Keratinocyte (primary cell): ENCODE results near the gene REN. TPM values are rescaled to one million over a fixed set of nuclear protein-coding genes. Genes with fewer than 3 reads are reported as not detected.
A peak's percentile ranks its signal among the peaks of the same experiment; 100 is the strongest.

ENCODE experiments used
- DNase-seq: peaks from one replicate; pipeline ENCODE4 v3.0.0-alpha.2; 2011; ENCODE audit warnings: low read depth, missing footprints, low spot score
- FAIRE-seq: peaks from 2 replicates; lab custom pipeline; 2011; peaks lifted over from hg19 to GRCh38; lab: Jason Lieb, UNC
- H2AFZ ChIP-seq: 2 replicates; pipeline ENCODE4 v1.6.0; 2012; ENCODE audit warnings: low read length, control low read depth, inconsistent platforms; ENCODE audit not compliant: control insufficient read depth
- H3K27ac ChIP-seq: 2 replicates; pipeline ENCODE4 v1.5.1; 2011; ENCODE audit warnings: low read length; ENCODE audit not compliant: control insufficient read depth, insufficient read depth
- H3K27me3 ChIP-seq: 3 replicates; pipeline ENCODE4 v1.6.0; 2011; ENCODE audit warnings: low read length; ENCODE audit not compliant: control insufficient read depth, insufficient read depth; ENCODE audit errors: extremely low read depth
- H3K36me3 ChIP-seq, 2 experiments: 2 replicates in 1 of 2; 3 replicates in 1 of 2; pipeline ENCODE4 v1.5.1; 2011; ENCODE audit warnings: low read length in 2 of 2, mild to moderate bottlenecking in 1 of 2; ENCODE audit not compliant: control insufficient read depth in 2 of 2, insufficient read depth in 2 of 2; ENCODE audit errors: extremely low read depth in 1 of 2
- H3K4me1 ChIP-seq: 3 replicates; pipeline ENCODE4 v1.5.1; 2011; ENCODE audit warnings: low read length; ENCODE audit not compliant: control insufficient read depth, insufficient read depth; ENCODE audit errors: extremely low read depth
- H3K4me2 ChIP-seq: 3 replicates; pipeline ENCODE4 v1.6.0; 2011; ENCODE audit warnings: low read depth, low read length; ENCODE audit not compliant: control insufficient read depth, insufficient read depth; ENCODE audit errors: extremely low read depth
- H3K4me3 ChIP-seq, 3 experiments: fragments of 200-600 bp in 1 of 3; sonication (generic) in 1 of 3; 2 replicates in 2 of 3; 3 replicates in 1 of 3; pipeline ENCODE4 v1.5.1; 2011 to 2016; ENCODE audit warnings: low read length in 3 of 3, mild to moderate bottlenecking in 3 of 3, control low read depth in 2 of 3, inconsistent platforms in 1 of 3, low read depth in 1 of 3, mixed read lengths in 1 of 3, mixed run types in 1 of 3, moderate library complexity in 1 of 3; ENCODE audit not compliant: control insufficient read depth in 2 of 3, insufficient read depth in 2 of 3; ENCODE audit errors: extremely low read depth in 1 of 3
- H3K79me2 ChIP-seq: 2 replicates; pipeline ENCODE4 v1.6.0; 2012; ENCODE audit warnings: low read length; ENCODE audit not compliant: control insufficient read depth, insufficient read depth
- H3K9ac ChIP-seq: 3 replicates; pipeline ENCODE4 v1.6.0; 2011; ENCODE audit warnings: low read length; ENCODE audit not compliant: control insufficient read depth, insufficient read depth; ENCODE audit errors: extremely low read depth
- H3K9me1 ChIP-seq: 3 replicates; pipeline ENCODE4 v1.6.0; 2011; ENCODE audit warnings: low read length; ENCODE audit not compliant: control insufficient read depth, insufficient read depth; ENCODE audit errors: extremely low read depth
- H3K9me3 ChIP-seq: 2 replicates; pipeline ENCODE4 v1.5.1; 2012; ENCODE audit warnings: low read depth, low read length; ENCODE audit not compliant: control insufficient read depth
- H4K20me1 ChIP-seq: 3 replicates; pipeline ENCODE4 v1.6.0; 2011; ENCODE audit warnings: low read length; ENCODE audit not compliant: control insufficient read depth, insufficient read depth; ENCODE audit errors: extremely low read depth
- EZH2 ChIP-seq: IDR thresholded peaks from one replicate; pipeline ENCODE4 v1.6.1; 2012; ENCODE audit warnings: inconsistent platforms, mild to moderate bottlenecking, low read length, moderate library complexity
- dilution Hi-C: fragments of 300-500 bp; cut with MboI; formaldehyde crosslinking; loops from one replicate; pipeline ENCODE4 v1.7.0; 2020; ENCODE audit warnings: low sequenced_read_pairs; ENCODE audit not compliant: extremely low pct_ligation_motif_present
- polyA plus RNA-seq, 5 experiments: library from polyadenylated mRNA; depleted of rRNA in 3 of 5; stranded (reverse) in 3 of 5; stranded (forward) in 1 of 5; unstranded in 1 of 5; fragments of >200 nt; gene quantifications; 1 replicate in 1 of 5; 2 replicates in 3 of 5; 3 replicates in 1 of 5; pipeline versions ENCODE4 v1.2.1 to v1.2.3, GENCODE V29; 2011 to 2012; ENCODE audit warnings: missing spikeins in 2 of 5, low read depth in 1 of 5, low replicate concordance in 1 of 5
- TF ChIP-seq, protein P1 (sequence below), 3 experiments: IDR thresholded peaks in 1 of 3; conservative IDR thresholded peaks in 1 of 3; optimal IDR thresholded peaks in 1 of 3; 2 replicates in 2 of 3; 3 replicates in 1 of 3; pipeline versions ENCODE3 to v1.5.1; 2011; ENCODE audit warnings: low read length in 3 of 3, mild to moderate bottlenecking in 3 of 3, moderate library complexity in 2 of 3, control low read depth in 1 of 3, inconsistent platforms in 1 of 3; ENCODE audit not compliant: insufficient read depth in 2 of 3; ENCODE audit errors: extremely low read depth in 1 of 3

The REN gene
- polyA plus RNA-seq, 1 donor (not counting 4 experiments of a cell fraction or from before 2014, with no cell fraction given), result not detected

DNA sequence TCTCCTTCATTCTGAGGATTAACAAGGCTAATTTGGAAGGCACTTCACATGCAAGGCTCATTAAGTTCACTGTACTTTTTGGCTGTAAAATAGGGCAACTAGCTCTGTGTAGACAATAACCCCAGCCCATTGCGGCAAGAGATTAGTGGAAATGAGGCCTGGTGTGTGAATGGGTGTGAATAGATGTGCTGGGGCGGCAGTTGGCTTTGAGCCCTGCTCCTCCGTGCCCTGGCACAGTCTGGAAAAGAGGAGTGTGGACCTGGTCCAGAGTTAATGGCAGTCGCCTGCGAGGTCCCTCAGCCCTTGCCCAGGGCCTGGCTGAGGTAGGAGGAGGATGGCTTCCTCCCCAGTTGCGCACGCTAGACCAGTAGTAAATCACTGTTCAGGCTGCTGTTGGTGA is 25.3 kb upstream of the REN start:
- H3K27ac ChIP-seq, result no peak overlapping the region

DNA sequence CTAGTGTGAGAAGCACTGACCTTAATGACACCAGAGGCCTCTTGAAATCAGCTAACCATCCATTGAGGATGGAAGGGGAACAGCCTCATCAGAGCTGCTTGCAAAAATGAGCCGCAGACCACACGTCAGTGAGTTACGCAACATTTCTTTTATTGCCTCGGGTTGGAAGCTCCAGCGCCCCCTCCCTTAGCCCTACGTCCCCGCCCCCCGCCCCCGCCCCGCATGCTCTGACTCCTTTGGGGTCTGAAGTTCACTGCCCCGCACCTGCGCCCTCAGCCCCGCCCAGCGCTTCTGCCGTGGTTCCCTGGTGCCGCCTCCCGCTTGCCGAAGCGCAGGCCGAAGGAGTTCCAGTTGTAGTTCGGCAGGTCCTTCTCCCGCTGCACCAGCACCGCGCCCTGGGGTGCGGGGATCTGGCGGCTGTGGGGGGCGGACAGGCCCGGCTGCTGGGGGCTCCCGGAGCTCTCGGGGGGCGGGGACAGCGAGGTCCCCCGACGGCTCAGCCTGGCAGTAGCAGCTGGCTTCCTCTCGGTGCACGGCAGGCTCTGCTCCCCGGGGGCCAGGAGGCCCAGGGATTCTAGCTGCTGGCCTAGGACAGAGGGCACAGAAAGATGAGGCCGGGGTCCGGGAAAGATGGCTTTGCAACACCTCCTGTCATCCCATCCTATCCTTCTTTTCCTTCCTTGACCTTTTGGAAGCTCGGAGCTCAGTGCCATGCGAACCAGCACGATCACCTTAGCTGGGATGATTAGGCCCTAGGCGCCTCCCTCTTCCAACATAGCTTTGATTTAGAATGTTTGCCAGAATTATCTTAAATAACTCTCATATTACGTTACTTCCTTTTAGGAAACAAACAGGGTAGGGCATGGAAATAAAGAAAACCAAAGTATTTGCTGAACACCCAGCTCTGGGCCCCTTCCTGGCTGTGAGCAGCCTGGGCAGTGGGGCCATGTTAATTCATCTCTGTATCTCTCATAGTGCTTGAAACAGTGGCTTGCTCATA is 24.4 kb upstream of the REN start:
- Histone ChIP-seq H3K9me3 (no peaks in the 10 kb centered on the region), H3K9ac (no peak overlapping the region), H3K27me3 (peaks cover 14% of the 10 kb centered on the region), H3K4me2 (peak overlapping the region; percentile 8), H3K4me1 (peaks cover 7% of the 10 kb centered on the region), H3K27ac (no peak overlapping the region), H4K20me1 (no peaks in the 10 kb centered on the region), H3K36me3 (no peaks in the 10 kb centered on the region), H3K4me3 (no peak overlapping the region), H3K9me1 (no peaks in the 10 kb centered on the region), H2AFZ (peak overlapping the region; percentile 45), H3K79me2 (no peaks in the 10 kb centered on the region)
- dilution Hi-C loops, result no loop called here
- TF ChIP-seq, protein P1, sequence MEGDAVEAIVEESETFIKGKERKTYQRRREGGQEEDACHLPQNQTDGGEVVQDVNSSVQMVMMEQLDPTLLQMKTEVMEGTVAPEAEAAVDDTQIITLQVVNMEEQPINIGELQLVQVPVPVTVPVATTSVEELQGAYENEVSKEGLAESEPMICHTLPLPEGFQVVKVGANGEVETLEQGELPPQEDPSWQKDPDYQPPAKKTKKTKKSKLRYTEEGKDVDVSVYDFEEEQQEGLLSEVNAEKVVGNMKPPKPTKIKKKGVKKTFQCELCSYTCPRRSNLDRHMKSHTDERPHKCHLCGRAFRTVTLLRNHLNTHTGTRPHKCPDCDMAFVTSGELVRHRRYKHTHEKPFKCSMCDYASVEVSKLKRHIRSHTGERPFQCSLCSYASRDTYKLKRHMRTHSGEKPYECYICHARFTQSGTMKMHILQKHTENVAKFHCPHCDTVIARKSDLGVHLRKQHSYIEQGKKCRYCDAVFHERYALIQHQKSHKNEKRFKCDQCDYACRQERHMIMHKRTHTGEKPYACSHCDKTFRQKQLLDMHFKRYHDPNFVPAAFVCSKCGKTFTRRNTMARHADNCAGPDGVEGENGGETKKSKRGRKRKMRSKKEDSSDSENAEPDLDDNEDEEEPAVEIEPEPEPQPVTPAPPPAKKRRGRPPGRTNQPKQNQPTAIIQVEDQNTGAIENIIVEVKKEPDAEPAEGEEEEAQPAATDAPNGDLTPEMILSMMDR (optimal IDR thresholded peaks at IDR 0.05 in 1 of 3, IDR thresholded peaks at IDR 0.05 in 1 of 3, conservative IDR thresholded peaks at IDR 0.05 in 1 of 3; ENCODE audit: extremely low read depth in 1 of 3, insufficient read depth in 2 of 3, low read length in 3 of 3), result no peak
- TF ChIP-seq EZH2, result no peak
- DNase-seq, result no peak
- FAIRE-seq, result no peak

More for the DNA sequence above, 25.3 kb upstream of the REN start:
- DNase-seq, result no peak
- Histone ChIP-seq H3K9me3 (no peaks in the 10 kb centered on the region), H3K9ac (no peak overlapping the region), H3K4me1 (peaks cover 9% of the 10 kb centered on the region), H3K27me3 (peaks cover 14% of the 10 kb centered on the region), H3K79me2 (no peaks in the 10 kb centered on the region), H3K9me1 (no peaks in the 10 kb centered on the region), H4K20me1 (no peaks in the 10 kb centered on the region), H3K4me2 (no peak overlapping the region), H2AFZ (no peak overlapping the region), H3K36me3 (no peaks in the 10 kb centered on the region), H3K4me3 (no peak overlapping the region)
- no peak for TF ChIP-seq EZH2
- TF ChIP-seq, protein P1 (optimal IDR thresholded peaks at IDR 0.05 in 1 of 3, IDR thresholded peaks at IDR 0.05 in 1 of 3, conservative IDR thresholded peaks at IDR 0.05 in 1 of 3; ENCODE audit: extremely low read depth in 1 of 3, insufficient read depth in 2 of 3, low read length in 3 of 3), result no peak
- dilution Hi-C loops, result no loop called here
- no peak for FAIRE-seq
